LNCaP clone FGC (cell line): ENCODE results near the gene WNT8B.
A peak's percentile ranks its signal among the peaks of the same experiment; 100 is the strongest.

Source experiments
- DNase-seq: peaks from one replicate; pipeline ENCODE4 v3.0.0-alpha.2; 2011; ENCODE audit warnings: low read depth
- H3K4me3 ChIP-seq: 2 replicates; pipeline ENCODE4 v1.5.1; 2011; ENCODE audit warnings: mild to moderate bottlenecking, low read depth, low read length, control low read depth
- TF ChIP-seq, protein P1 (sequence below): IDR thresholded peaks from 2 replicates; pipeline ENCODE4 v1.5.1; 2012; ENCODE audit warnings: mild to moderate bottlenecking; ENCODE audit not compliant: control insufficient read depth, insufficient read depth; ENCODE audit errors: extremely low read depth

Gene WNT8B, protein sequence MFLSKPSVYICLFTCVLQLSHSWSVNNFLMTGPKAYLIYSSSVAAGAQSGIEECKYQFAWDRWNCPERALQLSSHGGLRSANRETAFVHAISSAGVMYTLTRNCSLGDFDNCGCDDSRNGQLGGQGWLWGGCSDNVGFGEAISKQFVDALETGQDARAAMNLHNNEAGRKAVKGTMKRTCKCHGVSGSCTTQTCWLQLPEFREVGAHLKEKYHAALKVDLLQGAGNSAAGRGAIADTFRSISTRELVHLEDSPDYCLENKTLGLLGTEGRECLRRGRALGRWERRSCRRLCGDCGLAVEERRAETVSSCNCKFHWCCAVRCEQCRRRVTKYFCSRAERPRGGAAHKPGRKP

GRCh38 chr10:100462709-100463108, at the start of gene WNT8B:
Gene WNT8B (plus strand): TSS chr10:100463009. CDS start chr10:100463169, 160 bp downstream.
- no peak for DNase-seq
- TF ChIP-seq, protein P1, sequence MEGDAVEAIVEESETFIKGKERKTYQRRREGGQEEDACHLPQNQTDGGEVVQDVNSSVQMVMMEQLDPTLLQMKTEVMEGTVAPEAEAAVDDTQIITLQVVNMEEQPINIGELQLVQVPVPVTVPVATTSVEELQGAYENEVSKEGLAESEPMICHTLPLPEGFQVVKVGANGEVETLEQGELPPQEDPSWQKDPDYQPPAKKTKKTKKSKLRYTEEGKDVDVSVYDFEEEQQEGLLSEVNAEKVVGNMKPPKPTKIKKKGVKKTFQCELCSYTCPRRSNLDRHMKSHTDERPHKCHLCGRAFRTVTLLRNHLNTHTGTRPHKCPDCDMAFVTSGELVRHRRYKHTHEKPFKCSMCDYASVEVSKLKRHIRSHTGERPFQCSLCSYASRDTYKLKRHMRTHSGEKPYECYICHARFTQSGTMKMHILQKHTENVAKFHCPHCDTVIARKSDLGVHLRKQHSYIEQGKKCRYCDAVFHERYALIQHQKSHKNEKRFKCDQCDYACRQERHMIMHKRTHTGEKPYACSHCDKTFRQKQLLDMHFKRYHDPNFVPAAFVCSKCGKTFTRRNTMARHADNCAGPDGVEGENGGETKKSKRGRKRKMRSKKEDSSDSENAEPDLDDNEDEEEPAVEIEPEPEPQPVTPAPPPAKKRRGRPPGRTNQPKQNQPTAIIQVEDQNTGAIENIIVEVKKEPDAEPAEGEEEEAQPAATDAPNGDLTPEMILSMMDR: no peak
- no peak within 1 kb of the TSS for H3K4me3 ChIP-seq

DNA sequence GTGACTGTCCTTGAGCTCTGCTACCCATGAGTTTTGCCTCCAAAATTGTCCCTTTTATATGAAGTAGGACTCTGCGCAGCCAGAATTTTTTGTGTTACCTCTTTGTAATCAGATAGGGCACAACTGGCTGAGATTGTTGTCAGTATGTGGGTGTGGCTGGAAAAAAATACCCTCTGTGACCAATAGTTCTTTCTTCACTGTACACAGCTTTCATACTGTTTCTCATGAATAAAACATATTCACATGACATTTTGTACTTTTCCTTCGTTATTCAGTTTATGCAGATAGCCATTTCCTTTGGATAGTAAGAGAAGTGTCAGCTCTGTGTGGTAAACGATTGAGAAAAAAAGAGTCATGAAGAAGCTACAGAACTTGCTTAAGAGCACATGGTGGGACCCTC, 49.6 kb upstream of the WNT8B start:
- no peak for DNase-seq
- H3K4me3 ChIP-seq: no peak overlapping the region
- TF ChIP-seq, protein P1: no peak

- DNase-seq: no peak
- TF ChIP-seq, protein P1: no peak
- H3K4me3 ChIP-seq: no peak overlapping the region
Observed at GRCh38 chr10:100419911-100420449, 42.8 kb upstream of the WNT8B start.

DNA sequence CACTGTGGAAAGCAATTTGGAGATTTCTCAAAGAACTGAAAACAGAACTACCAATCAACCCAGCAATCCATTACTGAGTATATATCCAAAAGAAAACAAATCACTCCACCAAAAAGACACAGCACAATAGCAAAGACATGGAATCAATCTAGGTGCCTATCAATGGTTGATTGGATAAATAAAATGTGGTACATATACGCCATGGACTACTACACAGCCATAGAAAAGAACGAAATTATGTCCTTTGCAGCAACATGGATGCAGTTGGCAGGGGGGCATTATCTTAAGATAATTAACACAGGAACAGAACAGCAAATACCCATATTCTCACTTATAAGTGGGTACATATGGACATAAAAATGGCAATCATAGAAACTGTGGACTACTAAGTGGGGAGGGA, 35.4 kb upstream of the WNT8B start:
- H3K4me3 ChIP-seq: no peak overlapping the region
- TF ChIP-seq, protein P1: no peak
- DNase-seq: no peak

DNA sequence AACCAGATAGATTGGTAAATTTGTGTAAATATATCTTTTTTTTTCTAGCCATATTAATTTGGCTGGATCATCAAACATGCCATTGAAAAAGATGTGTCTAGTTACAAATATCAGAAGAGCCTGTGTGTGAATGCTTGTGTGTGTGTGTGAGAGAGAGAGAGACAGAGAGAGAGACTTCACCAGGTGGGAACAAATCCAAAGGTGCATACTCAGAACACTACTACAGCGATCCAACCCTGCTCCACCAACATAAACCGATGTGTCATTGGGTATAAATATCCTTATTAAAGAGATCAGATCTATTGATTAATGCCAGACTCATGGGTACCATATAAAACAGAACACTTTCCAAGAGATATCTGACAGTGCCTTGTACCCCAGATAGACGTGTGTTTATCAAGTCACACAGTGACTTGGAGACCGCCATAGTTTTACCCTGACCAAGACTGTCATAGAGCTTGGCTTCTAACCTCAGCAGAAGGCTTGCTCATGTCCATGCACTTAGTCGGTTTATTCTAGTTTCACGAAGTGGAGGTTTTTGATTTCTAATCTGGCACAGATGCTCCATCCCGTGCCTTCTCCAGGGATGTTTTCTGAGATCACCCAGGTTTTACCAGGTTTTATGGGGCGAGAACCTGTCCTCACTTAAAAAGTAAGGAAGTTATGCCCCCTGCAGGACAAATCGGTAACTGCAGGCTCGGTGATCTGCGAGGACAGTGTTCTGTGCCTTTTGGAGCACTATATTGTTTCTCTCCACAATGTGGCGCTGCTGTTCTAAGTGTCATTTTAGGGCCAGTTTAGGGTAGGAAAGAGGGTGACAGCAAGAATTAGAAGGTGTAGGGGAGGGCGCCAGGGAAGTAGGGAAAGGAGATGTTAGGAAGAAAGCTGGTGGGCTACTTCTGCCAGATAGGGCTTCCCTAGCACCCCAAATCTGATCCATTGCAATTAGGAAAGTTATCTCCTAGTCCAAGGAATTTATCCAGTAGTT, 29.3 kb upstream of the WNT8B start:
- TF ChIP-seq, protein P1: peak; percentile 94
- DNase-seq: peak; percentile 71
- no peak overlapping the region for H3K4me3 ChIP-seq

- no peak overlapping the region for H3K4me3 ChIP-seq
- no peak for DNase-seq
- TF ChIP-seq, protein P1: no peak
Observed at GRCh38 chr10:100436255-100436654, 26.6 kb upstream of the WNT8B start.
